ENCODE data around the gene PBX1. TPM values are rescaled to one million over a fixed set of nuclear protein-coding genes. Genes with fewer than 3 reads are reported as not detected.

The PBX1 gene
- total RNA-seq = 699 to 723 TPM (median 719 TPM) in 3 replicates

DNA sequence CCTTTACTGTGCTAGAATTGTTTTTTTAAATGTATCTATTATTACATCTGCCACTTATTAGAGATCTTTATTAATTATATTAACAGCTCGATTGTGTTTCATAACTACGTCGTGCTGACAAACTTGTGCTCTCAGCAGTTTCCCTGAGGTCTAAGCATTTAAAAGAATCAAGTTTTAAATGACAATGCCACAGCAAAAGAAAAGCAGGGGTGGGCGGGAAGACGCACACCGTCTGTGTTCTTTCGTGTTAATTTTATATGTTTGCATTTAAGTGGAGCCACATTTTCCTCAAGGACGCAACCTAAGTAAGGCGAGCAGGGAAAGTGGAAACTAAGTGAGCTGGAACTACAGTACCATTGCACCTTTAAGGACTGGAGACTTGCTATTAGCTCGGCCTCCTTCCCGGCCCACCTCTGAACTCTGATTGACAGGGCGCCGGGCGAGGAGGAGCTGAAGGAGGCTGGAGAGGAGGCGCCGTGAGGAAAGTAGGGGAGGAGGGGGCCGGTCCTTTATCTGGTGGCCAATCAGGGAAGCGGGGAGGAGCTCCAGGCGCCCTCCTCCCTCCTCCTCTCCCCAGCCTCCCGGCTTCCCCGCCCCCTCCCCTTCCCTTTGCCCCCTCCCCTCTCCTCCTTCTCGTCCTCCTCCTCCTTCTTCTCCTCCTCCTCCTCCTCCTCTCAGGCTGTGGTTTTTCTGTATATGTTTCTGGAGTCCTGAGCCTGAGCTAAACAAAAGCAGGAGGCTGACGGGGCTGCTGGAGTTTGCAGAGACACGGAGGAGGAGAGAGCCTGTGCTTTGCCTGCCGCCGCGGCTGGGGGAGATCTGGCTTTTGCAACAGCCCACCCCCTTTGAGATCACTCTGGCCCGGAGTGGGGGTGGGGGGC, at the start of gene PBX1:
Gene PBX1, plus strand, starts transcription at position 724 of the 881 bp plus-strand sequence.
- peaks cover 20% of the 10 kb centered on the region for H3K4me1 Mint-ChIP-seq
- H3K4me3 Mint-ChIP-seq = peak within 1 kb of the TSS; percentile 100
- peak; percentile 93 for DNase-seq (ENCODE audit: low spot score in 2 of 2, unreplicated experiment in 2 of 2)
- peaks cover 3% of the 10 kb centered on the region for H3K9me3 Mint-ChIP-seq
- TF ChIP-seq, protein P1, sequence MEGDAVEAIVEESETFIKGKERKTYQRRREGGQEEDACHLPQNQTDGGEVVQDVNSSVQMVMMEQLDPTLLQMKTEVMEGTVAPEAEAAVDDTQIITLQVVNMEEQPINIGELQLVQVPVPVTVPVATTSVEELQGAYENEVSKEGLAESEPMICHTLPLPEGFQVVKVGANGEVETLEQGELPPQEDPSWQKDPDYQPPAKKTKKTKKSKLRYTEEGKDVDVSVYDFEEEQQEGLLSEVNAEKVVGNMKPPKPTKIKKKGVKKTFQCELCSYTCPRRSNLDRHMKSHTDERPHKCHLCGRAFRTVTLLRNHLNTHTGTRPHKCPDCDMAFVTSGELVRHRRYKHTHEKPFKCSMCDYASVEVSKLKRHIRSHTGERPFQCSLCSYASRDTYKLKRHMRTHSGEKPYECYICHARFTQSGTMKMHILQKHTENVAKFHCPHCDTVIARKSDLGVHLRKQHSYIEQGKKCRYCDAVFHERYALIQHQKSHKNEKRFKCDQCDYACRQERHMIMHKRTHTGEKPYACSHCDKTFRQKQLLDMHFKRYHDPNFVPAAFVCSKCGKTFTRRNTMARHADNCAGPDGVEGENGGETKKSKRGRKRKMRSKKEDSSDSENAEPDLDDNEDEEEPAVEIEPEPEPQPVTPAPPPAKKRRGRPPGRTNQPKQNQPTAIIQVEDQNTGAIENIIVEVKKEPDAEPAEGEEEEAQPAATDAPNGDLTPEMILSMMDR (IDR thresholded peaks at IDR 0.05; ENCODE audit: unreplicated experiment) = no peak
- peaks cover 9% of the 10 kb centered on the region for H3K36me3 Mint-ChIP-seq
- H3K27ac Mint-ChIP-seq = peak within 1 kb of the TSS; percentile 100
- H3K27me3 Mint-ChIP-seq (ENCODE audit: low read depth) = no peaks in the 10 kb centered on the region

DNA sequence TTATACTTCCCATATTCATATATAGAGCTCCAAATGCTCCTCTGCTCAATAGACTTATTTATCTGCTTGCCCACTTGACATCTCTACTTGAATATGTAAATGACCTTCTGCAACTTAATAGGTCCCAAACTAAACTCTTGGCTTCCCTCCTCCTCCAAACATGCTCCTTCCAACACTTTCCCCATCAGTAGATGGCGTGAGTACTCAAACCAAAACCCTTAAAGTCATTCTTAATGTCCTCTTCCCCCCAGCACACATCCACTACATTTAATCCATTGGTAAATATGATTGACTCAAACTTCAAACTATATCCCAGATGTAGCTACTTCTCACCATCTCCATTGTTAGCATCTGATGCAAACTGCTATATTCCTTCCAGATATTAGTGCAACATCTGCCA, 48.5 kb upstream of the PBX1 start:
- DNase-seq (ENCODE audit: low spot score in 2 of 2, unreplicated experiment in 2 of 2) = no peak
- H3K27ac Mint-ChIP-seq = no peak overlapping the region

DNA sequence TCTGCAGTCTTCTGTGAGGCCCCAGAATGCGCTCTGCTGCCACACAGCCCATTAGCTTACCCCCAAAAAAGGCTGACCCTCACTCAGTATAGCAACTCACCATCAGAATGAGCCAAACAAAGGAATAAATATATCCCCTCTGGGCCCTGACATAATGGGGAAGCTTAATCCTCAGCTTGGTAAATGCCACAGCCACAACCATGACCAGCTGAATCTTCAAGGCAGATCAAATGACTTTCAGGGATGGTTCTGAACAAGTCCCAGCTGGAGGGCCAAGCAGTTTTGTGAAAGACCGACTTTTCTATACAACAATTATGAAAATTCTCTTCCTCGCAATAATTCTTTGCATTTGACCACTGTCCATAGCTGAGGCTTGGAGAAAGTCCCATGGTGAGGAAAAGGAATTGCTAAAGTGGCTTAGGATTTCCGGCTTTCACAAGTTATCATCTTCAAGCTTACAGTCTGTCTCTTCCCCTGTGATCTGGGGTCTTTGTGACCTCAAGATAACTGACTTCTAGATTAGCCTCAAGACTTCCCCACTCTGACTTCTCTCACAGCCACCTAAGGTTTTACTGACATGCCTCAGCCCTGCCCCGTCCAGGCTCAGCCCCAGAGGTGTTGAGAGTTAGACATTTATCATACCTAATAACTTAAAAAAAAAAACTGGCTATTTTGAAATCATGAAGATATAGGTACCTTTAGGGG, 47.8 kb upstream of the PBX1 start:
- peaks cover 8% of the 10 kb centered on the region for H3K4me1 Mint-ChIP-seq
- no peaks in the 10 kb centered on the region for H3K36me3 Mint-ChIP-seq
- TF ChIP-seq, protein P1 (IDR thresholded peaks at IDR 0.05; ENCODE audit: unreplicated experiment) = no peak
- H3K27me3 Mint-ChIP-seq (ENCODE audit: low read depth) = no peaks in the 10 kb centered on the region
- no peak overlapping the region for H3K27ac Mint-ChIP-seq
- no peak overlapping the region for H3K4me3 Mint-ChIP-seq
- DNase-seq (ENCODE audit: low spot score in 2 of 2, unreplicated experiment in 2 of 2) = no peak
- no peaks in the 10 kb centered on the region for H3K9me3 Mint-ChIP-seq

More for the DNA sequence above, 48.5 kb upstream of the PBX1 start:
- Mint-ChIP-seq H3K9me3 (no peaks in the 10 kb centered on the region), H3K4me3 (no peak overlapping the region), H3K27me3 (ENCODE audit: low read depth) (no peaks in the 10 kb centered on the region), H3K36me3 (no peaks in the 10 kb centered on the region), H3K4me1 (peaks cover 1% of the 10 kb centered on the region)
- TF ChIP-seq, protein P1 (IDR thresholded peaks at IDR 0.05; ENCODE audit: unreplicated experiment) = no peak

DNA sequence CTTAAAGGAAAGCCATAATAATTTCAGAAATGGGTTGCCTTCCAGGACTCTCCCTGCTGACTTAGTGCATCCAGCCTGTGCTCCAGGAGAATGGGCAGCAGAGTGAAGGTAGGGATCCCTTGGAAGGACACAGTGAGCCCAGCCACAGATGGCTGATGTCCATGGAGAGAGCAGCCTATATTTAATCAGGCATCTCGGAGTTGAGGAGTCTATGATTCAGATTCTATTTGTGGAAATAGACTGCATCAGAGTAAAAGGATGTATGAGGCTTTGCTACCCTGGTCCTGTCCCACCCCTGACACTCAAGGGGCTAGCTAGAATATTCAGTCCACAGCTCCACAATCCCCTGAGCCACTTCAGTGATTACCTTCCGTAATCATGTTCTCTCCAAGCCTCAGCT, 43.8 kb upstream of the PBX1 start:
- Mint-ChIP-seq H3K4me3 (no peak overlapping the region), H3K36me3 (no peaks in the 10 kb centered on the region), H3K9me3 (no peaks in the 10 kb centered on the region), H3K27ac (no peak overlapping the region), H3K4me1 (peaks cover 19% of the 10 kb centered on the region), H3K27me3 (ENCODE audit: low read depth) (no peaks in the 10 kb centered on the region)
- TF ChIP-seq, protein P1 (IDR thresholded peaks at IDR 0.05; ENCODE audit: unreplicated experiment) = no peak
- no peak for DNase-seq (ENCODE audit: low spot score in 2 of 2, unreplicated experiment in 2 of 2)

DNA sequence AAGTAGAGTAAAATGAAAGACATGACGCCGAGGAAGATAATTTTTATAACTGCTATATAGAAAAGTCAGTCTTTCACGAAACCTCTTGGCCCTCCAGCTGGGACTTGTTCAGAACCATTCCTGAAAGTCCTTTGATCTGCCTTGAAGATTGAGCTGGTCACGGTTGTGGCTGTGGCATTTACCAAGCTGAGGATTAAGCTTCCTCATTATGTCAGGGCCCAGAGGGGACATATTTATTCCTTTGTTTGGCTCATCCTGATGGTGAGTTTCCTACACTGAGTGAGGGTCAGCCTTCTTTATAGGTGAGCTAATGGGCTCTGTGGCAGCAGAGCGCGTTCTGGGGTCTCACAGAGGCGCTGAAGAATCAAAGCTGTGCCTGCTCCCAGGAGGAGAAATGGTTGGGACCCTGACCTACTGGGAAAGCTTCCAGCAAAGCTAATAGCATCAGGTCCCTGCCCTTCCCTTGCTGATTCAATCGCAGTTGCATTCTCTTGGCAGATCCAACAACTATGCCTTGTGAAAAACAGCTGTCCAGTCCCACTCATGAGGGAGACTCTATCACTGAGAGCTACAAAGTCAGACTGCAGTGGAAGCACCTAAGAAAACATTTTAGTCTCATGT, 43.2 kb upstream of the PBX1 start:
- Mint-ChIP-seq H3K36me3 (no peaks in the 10 kb centered on the region), H3K27ac (no peak overlapping the region), H3K9me3 (peaks cover 3% of the 10 kb centered on the region), H3K27me3 (ENCODE audit: low read depth) (no peaks in the 10 kb centered on the region), H3K4me3 (no peak overlapping the region), H3K4me1 (peaks cover 19% of the 10 kb centered on the region)
- no peak for DNase-seq (ENCODE audit: low spot score in 2 of 2, unreplicated experiment in 2 of 2)
- TF ChIP-seq, protein P1 (IDR thresholded peaks at IDR 0.05; ENCODE audit: unreplicated experiment) = no peak
